OCI-LY7 (cell line): Measurements from ENCODE around the gene NR0B1. TPM values are rescaled to one million over a fixed set of nuclear protein-coding genes. Genes with fewer than 3 reads are reported as not detected.

Experiments
- BruUV-seq: library from RNA; stranded (reverse); fragments of 400-500 nt; replicated peaks from 2 replicates; lab custom pipeline; 2021; lab: Mats Ljungman, UMichigan
- CTCF ChIA-PET: fragments of 300-600 bp; sonication (Branson Sonifier 250); formaldehyde crosslinking; loops from one replicate; lab custom pipeline; 2022; ENCODE audit warnings: antibody characterized with exemption; ENCODE audit not compliant: unreplicated experiment; lab: Charles Lee
- POLR2A ChIA-PET: fragments of 300-600 bp; sonication (Branson Sonifier 250); formaldehyde crosslinking; loops from one replicate; lab custom pipeline; 2022; ENCODE audit warnings: antibody characterized with exemption; lab: Charles Lee
- DNase-seq: peaks from one replicate; pipeline ENCODE4 v3.0.0-alpha.2; 2015; ENCODE audit warnings: low spot score
- H2AFZ ChIP-seq: fragments of 200-600 bp; sonication (generic), shearing (Covaris generic); 2 replicates; pipeline ENCODE4 v1.6.1; 2014; ENCODE audit warnings: mild to moderate bottlenecking, antibody characterized with exemption, low read length, moderate library complexity
- H3K27ac ChIP-seq: fragments of 200-600 bp; sonication (generic); 2 replicates; pipeline ENCODE4 v1.5.1; 2014; ENCODE audit warnings: mixed run types, low read depth, mild to moderate bottlenecking, moderate library complexity, low read length, inconsistent platforms; ENCODE audit not compliant: poor library complexity, severe bottlenecking
- H3K36me3 ChIP-seq: fragments of 200-600 bp; sonication (generic); 2 replicates; pipeline ENCODE4 v1.6.1; 2014; ENCODE audit warnings: mild to moderate bottlenecking, antibody characterized with exemption, low read length, moderate library complexity, mixed read lengths; ENCODE audit not compliant: insufficient read depth
- H3K4me1 ChIP-seq: fragments of 200-600 bp; sonication (generic); 2 replicates; pipeline ENCODE4 v1.5.1; 2014; ENCODE audit warnings: mild to moderate bottlenecking, low read length; ENCODE audit not compliant: insufficient read depth, poor library complexity, severe bottlenecking
- H3K4me2 ChIP-seq: fragments of 200-600 bp; sonication (generic); 2 replicates; pipeline ENCODE4 v1.6.1; 2014; ENCODE audit warnings: mild to moderate bottlenecking, low read length
- H3K4me3 ChIP-seq: fragments of 200-600 bp; sonication (generic); 2 replicates; pipeline ENCODE4 v1.5.1; 2014; ENCODE audit warnings: mild to moderate bottlenecking, low read depth, low read length; ENCODE audit not compliant: poor library complexity, severe bottlenecking
- H3K79me2 ChIP-seq: fragments of 200-600 bp; sonication (generic); 2 replicates; pipeline ENCODE4 v1.6.1; 2016; ENCODE audit warnings: low read depth, mild to moderate bottlenecking, low read length, moderate library complexity, mixed read lengths; ENCODE audit not compliant: insufficient read depth
- H3K9me2 ChIP-seq: fragments of 200-600 bp; sonication (generic); 2 replicates; pipeline ENCODE4 v1.6.1; 2016; ENCODE audit warnings: mild to moderate bottlenecking, low read length, mixed read lengths; ENCODE audit not compliant: insufficient read depth
- H3K9me3 ChIP-seq: fragments of 200-600 bp; sonication (generic); 2 replicates; pipeline ENCODE4 v1.6.1; 2014; ENCODE audit warnings: mild to moderate bottlenecking, mixed run types, low read length, mixed read lengths
- H4K20me1 ChIP-seq: fragments of 200-600 bp; sonication (generic); 2 replicates; pipeline ENCODE4 v1.6.1; 2014; ENCODE audit warnings: mild to moderate bottlenecking, antibody characterized with exemption, low read length, moderate library complexity, mixed read lengths; ENCODE audit not compliant: insufficient read depth
- EZH2phosphoT487 ChIP-seq: fragments of 200-600 bp; sonication (generic); IDR thresholded peaks from 2 replicates; pipeline ENCODE4 v1.6.1; 2018; ENCODE audit warnings: low read depth, borderline replicate concordance, mild to moderate bottlenecking, mixed run types, antibody characterized with exemption, low read length, moderate library complexity, mixed read lengths
- intact Hi-C: fragments of 100-400 bp; cut with micrococcal nuclease; formaldehyde crosslinking; loops from one replicate; pipeline ENCODE4 v1.10.0; 2022; ENCODE audit not compliant: unreplicated experiment
- total RNA-seq, 2 experiments: library from RNA; depleted of rRNA in 1 of 2; stranded (reverse); fragments of >200 nt in 1 of 2; shearing (Covaris generic) in 1 of 2; gene quantifications; 2 replicates each; pipeline ENCODE4 v1.2.3, GENCODE V29; 2014 to 2022
- TF ChIP-seq, protein P1 (sequence below): fragments of 200-600 bp; sonication (generic); conservative IDR thresholded peaks from 2 replicates; pipeline ENCODE4 v1.5.1; 2014; ENCODE audit warnings: mild to moderate bottlenecking, antibody characterized with exemption, low read length, moderate library complexity, mixed read lengths

Gene NR0B1
- total RNA-seq, 2 experiments from 2014 or later = not detected

DNA sequence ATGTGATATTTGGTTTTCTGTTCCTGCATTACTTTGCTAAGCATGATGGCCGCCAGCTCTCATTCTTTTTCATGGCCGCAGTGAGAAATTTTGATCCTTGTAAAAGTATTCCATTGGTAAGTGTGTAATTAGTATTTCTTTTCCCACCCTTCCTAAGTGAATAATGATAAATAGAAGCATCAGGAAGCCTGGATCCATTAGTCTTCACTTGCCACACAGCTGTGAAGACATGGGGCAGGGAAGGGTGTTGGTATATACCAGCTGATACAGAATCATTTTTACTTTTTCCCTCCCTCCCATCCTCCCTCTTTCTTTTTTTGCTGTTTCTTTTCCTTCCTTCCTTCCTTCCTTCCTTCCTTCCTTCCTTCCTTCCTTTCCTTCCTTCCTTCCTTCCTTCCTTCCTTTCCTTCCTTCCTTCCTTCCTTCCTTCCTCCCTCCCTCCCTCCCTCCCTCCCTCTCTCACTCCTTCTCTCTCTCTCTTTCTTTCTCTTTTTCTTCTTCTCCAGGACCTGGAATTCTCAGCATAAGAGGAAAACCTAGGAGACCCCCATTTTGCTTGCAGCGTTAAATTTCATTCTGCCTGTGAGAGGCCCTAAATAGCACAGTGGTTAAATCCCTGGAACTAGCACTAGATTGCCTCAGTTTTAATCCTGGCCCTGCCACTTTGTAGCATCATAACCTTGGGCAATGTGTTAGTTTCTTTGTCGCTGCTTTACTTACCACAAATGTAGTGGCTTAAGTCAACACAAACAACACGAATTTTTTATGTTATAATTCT is 1.4 kb upstream of the NR0B1 start:
- no peak for DNase-seq
- CTCF ChIA-PET = no interaction called here
- TF ChIP-seq, protein P1, sequence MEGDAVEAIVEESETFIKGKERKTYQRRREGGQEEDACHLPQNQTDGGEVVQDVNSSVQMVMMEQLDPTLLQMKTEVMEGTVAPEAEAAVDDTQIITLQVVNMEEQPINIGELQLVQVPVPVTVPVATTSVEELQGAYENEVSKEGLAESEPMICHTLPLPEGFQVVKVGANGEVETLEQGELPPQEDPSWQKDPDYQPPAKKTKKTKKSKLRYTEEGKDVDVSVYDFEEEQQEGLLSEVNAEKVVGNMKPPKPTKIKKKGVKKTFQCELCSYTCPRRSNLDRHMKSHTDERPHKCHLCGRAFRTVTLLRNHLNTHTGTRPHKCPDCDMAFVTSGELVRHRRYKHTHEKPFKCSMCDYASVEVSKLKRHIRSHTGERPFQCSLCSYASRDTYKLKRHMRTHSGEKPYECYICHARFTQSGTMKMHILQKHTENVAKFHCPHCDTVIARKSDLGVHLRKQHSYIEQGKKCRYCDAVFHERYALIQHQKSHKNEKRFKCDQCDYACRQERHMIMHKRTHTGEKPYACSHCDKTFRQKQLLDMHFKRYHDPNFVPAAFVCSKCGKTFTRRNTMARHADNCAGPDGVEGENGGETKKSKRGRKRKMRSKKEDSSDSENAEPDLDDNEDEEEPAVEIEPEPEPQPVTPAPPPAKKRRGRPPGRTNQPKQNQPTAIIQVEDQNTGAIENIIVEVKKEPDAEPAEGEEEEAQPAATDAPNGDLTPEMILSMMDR = no peak
- no peak for TF ChIP-seq EZH2phosphoT487
- H3K4me1 ChIP-seq = no peaks in the 10 kb centered on the region
- no peaks in the 10 kb centered on the region for H3K9me2 ChIP-seq
- no peaks in the 10 kb centered on the region for H3K79me2 ChIP-seq
- intact Hi-C loops = no loop called here
- no peak overlapping the region for H3K4me3 ChIP-seq
- no peak overlapping the region for H3K27ac ChIP-seq
- H3K9me3 ChIP-seq = no peaks in the 10 kb centered on the region
- BruUV-seq = no TSS peak
- POLR2A ChIA-PET = no interaction called here
- H3K36me3 ChIP-seq = no peaks in the 10 kb centered on the region
- H4K20me1 ChIP-seq = no peaks in the 10 kb centered on the region
- H3K4me2 ChIP-seq = no peak overlapping the region
- H2AFZ ChIP-seq = no peak overlapping the region

DNA sequence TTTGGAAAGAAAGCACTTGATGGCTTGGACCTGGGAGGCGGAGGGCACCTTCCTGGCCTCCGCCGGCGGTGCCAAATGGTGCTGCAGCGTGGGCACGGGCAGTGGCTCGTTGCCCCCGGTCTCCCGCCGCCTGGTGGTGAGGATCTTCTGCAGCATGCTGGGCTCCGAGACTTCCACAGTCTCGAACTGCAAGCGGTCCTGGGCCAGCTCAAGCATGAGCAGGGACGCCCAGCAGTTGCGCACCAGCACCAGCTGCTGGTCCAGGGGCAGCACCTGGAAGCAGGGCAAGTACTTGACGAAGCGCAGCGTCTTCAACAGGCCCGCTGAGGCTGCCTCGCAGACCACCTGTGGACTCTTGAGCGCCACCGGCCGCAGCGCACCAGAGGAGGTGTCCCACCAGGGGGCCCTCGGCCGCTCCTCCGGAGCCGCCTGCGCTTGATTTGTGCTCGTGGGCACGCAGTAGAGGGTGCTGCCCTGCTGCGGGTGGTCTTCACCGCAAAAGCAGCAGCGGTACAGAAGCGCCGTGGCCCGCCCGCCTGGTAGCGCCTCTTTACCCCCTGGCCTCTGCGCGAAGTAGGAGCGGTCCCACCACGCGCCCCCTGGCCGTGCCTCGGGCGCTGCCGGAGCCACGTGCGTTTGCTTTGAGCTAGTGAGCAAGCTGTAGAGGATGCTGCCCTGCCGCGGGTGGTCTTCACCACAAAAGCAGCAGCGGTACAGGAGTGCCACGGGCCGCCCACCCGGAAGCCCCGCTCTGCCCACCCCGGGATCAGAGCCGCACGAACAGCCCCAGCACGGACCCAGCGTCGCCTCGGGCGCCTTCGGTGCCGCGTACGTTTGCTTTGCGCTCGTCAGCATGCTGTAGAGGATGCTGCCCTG is 689 bp downstream of the NR0B1 start:
- ChIA-PET CTCF (no interaction called here), POLR2A (no interaction called here)
- Histone ChIP-seq H3K4me2 (no peak overlapping the region), H2AFZ (no peak overlapping the region), H3K36me3 (no peaks in the 10 kb centered on the region), H3K79me2 (no peaks in the 10 kb centered on the region), H4K20me1 (no peaks in the 10 kb centered on the region), H3K4me1 (no peaks in the 10 kb centered on the region), H3K9me3 (no peaks in the 10 kb centered on the region), H3K4me3 (no peak overlapping the region), H3K27ac (no peak overlapping the region), H3K9me2 (no peaks in the 10 kb centered on the region)
- TF ChIP-seq EZH2phosphoT487 = no peak
- TF ChIP-seq, protein P1 = no peak
- no TSS peak for BruUV-seq
- intact Hi-C loops = no loop called here
- DNase-seq = no peak
